H1 (cell line): ENCODE results near the gene LPCAT1. TPM values are rescaled to one million over a fixed set of nuclear protein-coding genes. Genes with fewer than 3 reads are reported as not detected.
A peak's percentile ranks its signal among the peaks of the same experiment; 100 is the strongest.

Experiments
- CTCF ChIA-PET: fragments of 300-600 bp; sonication (Branson Sonifier 250); formaldehyde crosslinking; loops from one replicate; lab custom pipeline; 2021; ENCODE audit not compliant: partially characterized antibody; lab: Charles Lee
- POLR2A ChIA-PET: fragments of 300-600 bp; sonication (Branson Sonifier 250); formaldehyde crosslinking; loops from one replicate; lab custom pipeline; 2021; ENCODE audit warnings: inconsistent platforms; ENCODE audit not compliant: partially characterized antibody; lab: Charles Lee
- DNase-seq, 2 experiments: peaks; one replicate each; pipeline versions ENCODE4 v3.0.0 to v3.0.0-alpha.2; 2010 to 2022; ENCODE audit warnings: low spot score in 2 of 2, low read depth in 1 of 2, mixed read lengths in 1 of 2
- FAIRE-seq: peaks from 2 replicates; lab custom pipeline; 2011; peaks lifted over from hg19 to GRCh38; lab: Jason Lieb, UNC
- H2AFZ ChIP-seq: 2 replicates; pipeline ENCODE4 v1.8.1; 2012; ENCODE audit warnings: low read length, inconsistent platforms
- H2AK5ac ChIP-seq: 2 replicates; pipeline ENCODE4 v1.6.1; 2013; ENCODE audit warnings: low read depth, low read length
- H2BK120ac ChIP-seq: replicated peaks from 2 replicates; pipeline ENCODE3; 2013; ENCODE audit warnings: low read depth, low read length, inconsistent platforms
- H2BK12ac ChIP-seq: 2 replicates; pipeline ENCODE4 v1.6.1; 2013; ENCODE audit warnings: low read depth, low read length
- H2BK15ac ChIP-seq: 2 replicates; pipeline ENCODE4 v1.6.1; 2013; ENCODE audit warnings: low read length
- H2BK20ac ChIP-seq: 2 replicates; pipeline ENCODE4 v1.6.1; 2013; ENCODE audit warnings: low read length
- H2BK5ac ChIP-seq: 2 replicates; pipeline ENCODE4 v1.6.1; 2013; ENCODE audit warnings: low read depth, low read length
- H3K14ac ChIP-seq: 2 replicates; pipeline ENCODE4 v1.6.1; 2013; ENCODE audit warnings: inconsistent platforms; ENCODE audit not compliant: insufficient read length
- H3K18ac ChIP-seq: 2 replicates; pipeline ENCODE4 v1.6.1; 2013; ENCODE audit warnings: low read length; ENCODE audit errors: extremely low read depth
- H3K23ac ChIP-seq: 2 replicates; pipeline ENCODE4 v1.6.1; 2013; ENCODE audit warnings: inconsistent platforms; ENCODE audit not compliant: insufficient read length
- H3K23me2 ChIP-seq: 2 replicates; pipeline ENCODE4 v1.6.1; 2013; ENCODE audit warnings: low read depth, low read length
- H3K27ac ChIP-seq: 2 replicates; pipeline ENCODE4 v1.6.1; 2011; ENCODE audit warnings: low read depth, low read length, inconsistent platforms
- H3K27me3 ChIP-seq, 4 experiments: replicated peaks in 1 of 4; 1 replicate in 1 of 4; 2 replicates in 3 of 4; pipeline versions ENCODE4 v1.6.1 to v1.8.1; 2011 to 2013; ENCODE audit warnings: low read length in 3 of 4, mild to moderate bottlenecking in 3 of 4, inconsistent platforms in 2 of 4, mixed read lengths in 2 of 4, moderate library complexity in 1 of 4; ENCODE audit not compliant: control insufficient read depth in 3 of 4, insufficient read depth in 3 of 4; ENCODE audit errors: extremely low read depth in 1 of 4
- H3K36me3 ChIP-seq, 4 experiments: 2 replicates each; pipeline versions ENCODE4 v1.6.1 to v1.8.1; 2011 to 2013; ENCODE audit warnings: mild to moderate bottlenecking in 4 of 4, low read length in 3 of 4, moderate library complexity in 2 of 4, control low read depth in 1 of 4, inconsistent platforms in 1 of 4; ENCODE audit not compliant: insufficient read depth in 4 of 4, control insufficient read depth in 2 of 4
- H3K4ac ChIP-seq: replicated peaks from 2 replicates; pipeline ENCODE3; 2013; ENCODE audit warnings: low read length, low read depth, mixed read lengths, inconsistent platforms; ENCODE audit not compliant: insufficient read length
- H3K4me1 ChIP-seq, 4 experiments: replicated peaks in 1 of 4; 1 replicate in 1 of 4; 2 replicates in 3 of 4; pipeline versions ENCODE4 v1.6.1 to v1.8.1; 2011 to 2013; ENCODE audit warnings: low read length in 3 of 4, inconsistent platforms in 2 of 4, mixed read lengths in 1 of 4; ENCODE audit not compliant: insufficient read depth in 4 of 4, control insufficient read depth in 3 of 4
- H3K4me2 ChIP-seq, 2 experiments: 2 replicates each; pipeline versions ENCODE4 v1.6.1 to v1.8.1; 2011 to 2013; ENCODE audit warnings: low read depth in 2 of 2, low read length in 2 of 2, control low read depth in 1 of 2, inconsistent platforms in 1 of 2, mild to moderate bottlenecking in 1 of 2; ENCODE audit not compliant: insufficient read depth in 1 of 2
- H3K4me3 ChIP-seq, 4 experiments: fragments of 200-600, 300-600 bp in 1 of 4; sonication (generic), shearing (Covaris generic), sonication (Bioruptor Twin) in 1 of 4; 2 replicates each; pipeline versions ENCODE4 v1.5.1 to v1.8.1; 2011 to 2016; ENCODE audit warnings: low read length in 4 of 4, low read depth in 3 of 4, control low read depth in 2 of 4, inconsistent platforms in 2 of 4, mild to moderate bottlenecking in 2 of 4, mixed read lengths in 1 of 4, moderate library complexity in 1 of 4; ENCODE audit not compliant: insufficient read depth in 2 of 4; ENCODE audit errors: extremely low read depth in 1 of 4
- H3K56ac ChIP-seq: replicated peaks from 2 replicates; pipeline ENCODE3; 2013; ENCODE audit warnings: low read depth, mild to moderate bottlenecking, mixed read lengths, low read length, inconsistent platforms; ENCODE audit not compliant: insufficient read length
- H3K79me1 ChIP-seq: 2 replicates; pipeline ENCODE4 v1.6.1; 2013; ENCODE audit warnings: low read depth, low read length, control low read depth
- H3K79me2 ChIP-seq, 2 experiments: 2 replicates each; pipeline versions ENCODE4 v1.6.1 to v1.8.1; 2012 to 2013; ENCODE audit warnings: low read length in 2 of 2, mild to moderate bottlenecking in 2 of 2, inconsistent platforms in 1 of 2; ENCODE audit not compliant: insufficient read depth in 2 of 2, control insufficient read depth in 1 of 2
- H3K9ac ChIP-seq, 4 experiments: replicated peaks in 1 of 4; 1 replicate in 1 of 4; 2 replicates in 3 of 4; pipeline versions ENCODE4 v1.6.1 to v1.8.1; 2011 to 2013; ENCODE audit warnings: low read depth in 3 of 4, low read length in 3 of 4, control low read depth in 2 of 4, mild to moderate bottlenecking in 2 of 4, moderate library complexity in 2 of 4, inconsistent platforms in 1 of 4; ENCODE audit errors: extremely low read depth in 1 of 4
- H3K9me3 ChIP-seq, 2 experiments: 2 replicates each; pipeline versions ENCODE4 v1.6.1 to v1.8.1; 2012 to 2013; ENCODE audit warnings: mild to moderate bottlenecking in 2 of 2, moderate library complexity in 2 of 2, control low read depth in 1 of 2, inconsistent platforms in 1 of 2, low read depth in 1 of 2, low read length in 1 of 2, mixed read lengths in 1 of 2; ENCODE audit not compliant: insufficient read depth in 2 of 2
- H4K20me1 ChIP-seq, 2 experiments: replicated peaks in 1 of 2; 2 replicates each; pipeline versions ENCODE3 to v1.8.1; 2011 to 2013; ENCODE audit warnings: inconsistent platforms in 2 of 2, low read length in 2 of 2, mild to moderate bottlenecking in 1 of 2; ENCODE audit not compliant: insufficient read depth in 2 of 2, control insufficient read depth in 1 of 2
- H4K5ac ChIP-seq: 2 replicates; pipeline ENCODE4 v1.6.1; 2013; ENCODE audit warnings: low read length, low read depth, mixed read lengths, inconsistent platforms; ENCODE audit not compliant: insufficient read length
- H4K8ac ChIP-seq: 2 replicates; pipeline ENCODE4 v1.8.0; 2013; ENCODE audit warnings: mild to moderate bottlenecking, moderate library complexity, low read length, inconsistent platforms; ENCODE audit not compliant: insufficient read depth; ENCODE audit errors: extremely low read depth
- H4K91ac ChIP-seq: replicated peaks from 2 replicates; pipeline ENCODE3; 2013; ENCODE audit warnings: low read length, mixed read lengths, inconsistent platforms; ENCODE audit not compliant: insufficient read length
- ASH2L ChIP-seq: fragments of 200-600, 300-600 bp; sonication (generic); IDR thresholded peaks from one replicate; pipeline ENCODE4 v1.7.1; 2017; ENCODE audit warnings: low read length
- CBX5 ChIP-seq: fragments of 300-800, 300-1000 bp; sonication (generic); IDR thresholded peaks from 2 replicates; pipeline ENCODE4 v1.7.1; 2016; ENCODE audit warnings: antibody characterized with exemption, low read length, low read depth
- CHD1 ChIP-seq: IDR thresholded peaks from 2 replicates; pipeline ENCODE4 v1.6.1; 2012; ENCODE audit warnings: low read depth, low read length, improper control_type of control experiment
- CHD2 ChIP-seq: IDR thresholded peaks from 2 replicates; pipeline ENCODE4 v1.6.1; 2012; ENCODE audit warnings: low read length, improper control_type of control experiment
- EGR1 ChIP-seq: IDR thresholded peaks from 2 replicates; pipeline ENCODE4 v1.6.1; 2011; ENCODE audit warnings: low read depth, low read length, borderline replicate concordance
- FOSL1 ChIP-seq: IDR thresholded peaks from 2 replicates; pipeline ENCODE4 v1.6.1; 2011; ENCODE audit warnings: mild to moderate bottlenecking, low read depth, low read length, moderate library complexity; ENCODE audit not compliant: insufficient read depth
- KDM1A ChIP-seq: fragments of 200-600, 300-600 bp; sonication (generic); IDR thresholded peaks from 2 replicates; pipeline ENCODE4 v1.7.1; 2016; ENCODE audit warnings: mild to moderate bottlenecking, low read length, borderline replicate concordance
- NRF1 ChIP-seq: IDR thresholded peaks from 2 replicates; pipeline ENCODE4 v1.6.1; 2011; ENCODE audit warnings: mild to moderate bottlenecking, low read depth, low read length, improper control_type of control experiment
- SP2 ChIP-seq: IDR thresholded peaks from 2 replicates; pipeline ENCODE4 v1.6.1; 2012; ENCODE audit warnings: mild to moderate bottlenecking, low read length, inconsistent platforms
- SUZ12 ChIP-seq: fragments of 200-600 bp; sonication (generic); IDR thresholded peaks from 2 replicates; pipeline ENCODE4 v1.6.1; 2012; ENCODE audit warnings: mild to moderate bottlenecking, inconsistent platforms, low read length, moderate library complexity, mixed read lengths
- WGBS, 2 experiments: shearing (Covaris generic) in 1 of 2; methylation state at CpG; one replicate each; pipeline versions ENCODE4 v1.1.6 to v1.1.7; 2013 to 2015; ENCODE audit warnings: low lambda C conversion rate in 2 of 2, mixed read lengths in 2 of 2, inconsistent platforms in 1 of 2, low coverage in 1 of 2, missing lambda C conversion rate in 1 of 2; ENCODE audit not compliant: insufficient replicate concordance in 2 of 2, insufficient coverage in 1 of 2, insufficient read length in 1 of 2; ENCODE audit errors: extremely low coverage in 1 of 2, missing lambda C conversion rate in 1 of 2; 5-methylcytosine and 5-hydroxymethylcytosine counted together
- polyA plus RNA-seq, 7 experiments: library from polyadenylated mRNA; depleted of rRNA in 3 of 7; stranded (reverse) in 5 of 7; unstranded in 2 of 7; fragments of >200 nt in 5 of 7; fragments of 200-250 nt in 2 of 7; gene quantifications; 1 replicate in 5 of 7; 2 replicates in 1 of 7; 4 replicates in 1 of 7; pipeline versions ENCODE4 v1.2.1 to v1.2.3, GENCODE V29; 2011 to 2013; ENCODE audit warnings: missing spikeins in 2 of 7, mixed read lengths in 2 of 7
- total RNA-seq: library from RNA; stranded (reverse); fragmentation: NEBNext Ultra II Directional; extraction: Animal tissue kit (Norgen Biotek cat#: 25700); gene quantifications from 2 replicates; pipeline ENCODE4 v1.2.1, GENCODE V29; 2021
- TF ChIP-seq, protein P1 (sequence below): IDR thresholded peaks from 2 replicates; pipeline ENCODE4 v1.6.1; 2012; ENCODE audit warnings: inconsistent platforms

Gene LPCAT1
- total and polyA plus RNA-seq, 2 of the 8 experiments (the other 6 are each of a cell fraction or from before 2014, with no cell fraction given): 107 to 260 TPM

DNA sequence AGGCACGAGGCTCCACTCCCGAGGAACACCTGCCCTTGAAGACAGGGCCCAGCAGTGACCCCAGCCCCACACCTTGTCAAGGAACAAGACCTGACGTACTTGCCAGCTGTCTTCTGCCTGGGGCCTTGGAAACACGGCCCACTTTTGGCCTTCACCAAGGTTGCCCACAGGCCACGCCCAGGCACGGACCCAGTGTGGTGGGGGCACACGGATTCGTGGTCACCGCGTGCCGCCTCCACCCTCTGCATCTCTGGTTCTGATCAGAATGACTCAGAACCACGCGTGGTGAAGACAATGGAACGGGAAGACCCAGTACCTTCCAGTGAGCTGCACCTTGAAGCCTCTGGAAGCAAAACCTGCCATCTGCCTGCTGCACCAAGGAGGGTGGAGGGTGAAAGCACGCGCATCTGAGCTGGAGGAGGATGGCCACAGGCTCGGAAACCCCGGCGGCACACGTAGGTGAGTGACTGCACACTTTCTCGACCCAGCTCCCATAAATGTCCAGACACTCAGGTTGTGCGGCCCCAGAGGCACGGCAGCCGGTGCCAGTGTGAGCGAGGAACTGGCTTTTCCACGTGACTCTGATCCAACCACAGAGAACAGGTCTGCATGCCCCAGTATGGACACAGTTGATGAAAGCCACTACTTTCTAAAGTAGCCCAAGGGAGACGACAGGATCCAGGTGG lies 36.5 kb downstream of the LPCAT1 start:
- no peaks in the 10 kb centered on the region for H3K4me1 ChIP-seq
- no peaks in the 10 kb centered on the region for H3K23me2 ChIP-seq
- H2BK20ac ChIP-seq: no peak overlapping the region
- no peak overlapping the region for H2BK15ac ChIP-seq
- peak overlapping the region; percentile 52; the same call in 1 of the 2 replicates for H2BK5ac ChIP-seq
- H3K18ac ChIP-seq: no peak overlapping the region
- H2AK5ac ChIP-seq: no peak overlapping the region
- no peak overlapping the region for H3K4ac ChIP-seq
- no peak overlapping the region for H3K14ac ChIP-seq
- no peak overlapping the region for H3K56ac ChIP-seq
- H4K5ac ChIP-seq: no peak overlapping the region
- H3K79me1 ChIP-seq: peaks cover 13% of the 10 kb centered on the region; the same call in 1 of the 2 replicates
- no peak overlapping the region for H4K91ac ChIP-seq
- H3K4me3 ChIP-seq: no peak overlapping the region
- H3K4me2 ChIP-seq: no peak overlapping the region
- peaks cover 12 to 20% of the 10 kb centered on the region in 2 experiments for H4K20me1 ChIP-seq
- no peak overlapping the region for H3K27ac ChIP-seq
- H3K23ac ChIP-seq: no peak overlapping the region
- no peak overlapping the region for H3K9ac ChIP-seq
- DNase-seq (no peak), FAIRE-seq (no peak)
- POLR2A ChIA-PET: interaction anchor here (0.6 to 1.2 kb wide), 2 partner anchors 25 to 1636 kb away, joined by 3 to 4 read pairs; no protein-coding TSS in a partner anchor
- peak overlapping the region; percentile 38 for H4K8ac ChIP-seq
- no peak overlapping the region for H2BK12ac ChIP-seq
- H2BK120ac ChIP-seq: no peak overlapping the region
- CTCF ChIA-PET: interaction anchor here (0.6 to 1.8 kb wide), 7 partner anchors 9 to 497 kb away, joined by 3 to 7 read pairs (median 3); no protein-coding TSS in a partner anchor
- peaks cover 34 to 71% (median 64%) of the 10 kb centered on the region in 4 experiments for H3K36me3 ChIP-seq
- H3K79me2 ChIP-seq: peaks cover 0 to 4% of the 10 kb centered on the region in 2 experiments; a peak in 1 of 4 replicates
- H2AFZ ChIP-seq: no peak overlapping the region
- 91% methylated on average over 27 of the region's 27 CpGs; no CpG with 5 or more reads in 1 of the 2 experiments for WGBS, 2 experiments
- H3K9me3 ChIP-seq: no peaks in the 10 kb centered on the region
- no peaks in the 10 kb centered on the region for H3K27me3 ChIP-seq
- TF ChIP-seq EGR1 (no peak), ASH2L (no peak), CHD1 (no peak), SP2 (no peak), FOSL1 (no peak), SUZ12 (no peak), CHD2 (no peak), NRF1 (no peak), KDM1A (no peak), CBX5 (no peak)
- TF ChIP-seq, protein P1, sequence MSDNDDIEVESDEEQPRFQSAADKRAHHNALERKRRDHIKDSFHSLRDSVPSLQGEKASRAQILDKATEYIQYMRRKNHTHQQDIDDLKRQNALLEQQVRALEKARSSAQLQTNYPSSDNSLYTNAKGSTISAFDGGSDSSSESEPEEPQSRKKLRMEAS: no peak
